ENCODE results near the gene FNDC3B. TPM values are rescaled to one million over a fixed set of nuclear protein-coding genes. Genes with fewer than 3 reads are reported as not detected.

Gene FNDC3B
- total and polyA plus RNA-seq, 2 donors (not counting 1 experiment from before 2014, with no cell fraction given): 1.2 to 9.2 TPM

DNA sequence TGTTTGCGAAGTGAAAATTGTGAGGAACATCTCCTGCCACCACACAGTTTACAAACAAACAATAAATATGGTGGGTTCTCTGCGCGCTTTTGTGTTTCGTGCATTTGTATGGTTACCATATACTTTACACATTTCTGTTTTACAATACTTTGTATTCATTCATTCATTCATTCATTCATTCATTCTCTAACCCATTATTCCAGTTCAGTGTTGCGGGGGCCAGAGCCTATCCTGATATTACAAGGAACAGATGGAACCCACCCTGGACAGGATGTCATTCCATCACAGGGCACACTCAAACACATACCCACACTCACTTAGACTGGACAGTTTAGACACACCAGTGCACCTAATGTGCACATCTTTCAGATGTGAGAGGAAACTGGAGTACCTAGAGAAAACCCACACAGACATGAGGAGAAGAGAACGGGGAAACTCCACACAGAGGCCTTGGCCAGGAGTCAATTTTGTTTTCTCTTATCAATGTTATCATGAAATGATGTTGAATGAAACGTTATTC, 160.5 kb downstream of the FNDC3B start:
- Mint-ChIP-seq H3K27ac (no peak overlapping the region), H3K4me3 (no peak overlapping the region), H3K9me3 (ENCODE audit: insufficient read depth) (peaks cover 4% of the 10 kb centered on the region), H3K4me1 (no peaks in the 10 kb centered on the region), H3K27me3 (no peaks in the 10 kb centered on the region)
- H3K36me3 ChIP-seq (replicated peaks in 1 of 2; ENCODE audit: control extremely low read depth in 1 of 2, control insufficient read depth in 1 of 2, extremely low read depth in 1 of 2, insufficient read depth in 2 of 2, low read length in 1 of 2): no peaks in the 10 kb centered on the region
- no peak overlapping the region for H3K9ac ChIP-seq (ENCODE audit: low read length)
- H3K4me2 ChIP-seq (replicated peaks; ENCODE audit: low read depth, low read length, poor library complexity, severe bottlenecking): no peak overlapping the region
- no peak for TF ChIP-seq EZH2 (IDR thresholded peaks at IDR 0.05; ENCODE audit: borderline replicate concordance, insufficient read depth, low read depth, low read length, poor library complexity, severe bottlenecking)
- TF ChIP-seq CTCF (IDR thresholded peaks at IDR 0.05): no peak
- H3K27ac ChIP-seq (ENCODE audit: low read length in 2 of 2): no peak overlapping the region
- no peaks in the 10 kb centered on the region for H4K20me1 ChIP-seq (ENCODE audit: control insufficient read depth, insufficient read depth, low read length, poor library complexity, severe bottlenecking)
- H3K9me3 ChIP-seq (ENCODE audit: control extremely low read depth in 1 of 3, control insufficient read depth in 2 of 3, insufficient read depth in 1 of 3, low read length in 2 of 3): no peaks in the 10 kb centered on the region
- no peaks in the 10 kb centered on the region for H3K27me3 ChIP-seq (replicated peaks in 1 of 4; ENCODE audit: control extremely low read depth in 1 of 4, control insufficient read depth in 3 of 4, insufficient read depth in 4 of 4, low read length in 3 of 4)
- intact Hi-C loops (cut with micrococcal nuclease): no loop called here
- no peaks in the 10 kb centered on the region for H3K79me2 ChIP-seq (ENCODE audit: control insufficient read depth, insufficient read depth, low read length)
- WGBS (ENCODE audit: insufficient coverage): 100% methylated on average over 4 of the region's 7 CpGs
- no peak overlapping the region for H2AFZ ChIP-seq (ENCODE audit: insufficient read depth, low read depth, low read length, poor library complexity, severe bottlenecking)
- ChIA-PET CTCF (no interaction called here), POLR2A (no interaction called here)
- DNase-seq (no peak), ATAC-seq (ENCODE audit: low read depth) (no peak)
- no peaks in the 10 kb centered on the region for H3K4me1 ChIP-seq (ENCODE audit: control insufficient read depth in 2 of 2, insufficient read depth in 2 of 2, low read length in 2 of 2)
- H3K4me3 ChIP-seq (ENCODE audit: control extremely low read depth in 1 of 5, extremely low read depth in 1 of 5, insufficient read depth in 1 of 5, low read depth in 2 of 5, low read length in 4 of 5): no peak overlapping the region

- DNase-seq (no peak), ATAC-seq (ENCODE audit: low read depth) (no peak)
- Histone ChIP-seq H3K9me3 (ENCODE audit: control extremely low read depth in 1 of 3, control insufficient read depth in 2 of 3, insufficient read depth in 1 of 3, low read length in 2 of 3) (peaks cover 0 to 8% (median 6%) of the 10 kb centered on the region in 3 donors), H3K36me3 (replicated peaks in 1 of 2; ENCODE audit: control extremely low read depth in 1 of 2, control insufficient read depth in 1 of 2, extremely low read depth in 1 of 2, insufficient read depth in 2 of 2, low read length in 1 of 2) (no peaks in the 10 kb centered on the region), H3K27me3 (replicated peaks in 1 of 4; ENCODE audit: control extremely low read depth in 1 of 4, control insufficient read depth in 3 of 4, insufficient read depth in 4 of 4, low read length in 3 of 4) (no peaks in the 10 kb centered on the region), H4K20me1 (ENCODE audit: control insufficient read depth, insufficient read depth, low read length, poor library complexity, severe bottlenecking) (no peaks in the 10 kb centered on the region), H3K4me2 (replicated peaks; ENCODE audit: low read depth, low read length, poor library complexity, severe bottlenecking) (no peak overlapping the region), H3K4me3 (ENCODE audit: control extremely low read depth in 1 of 5, extremely low read depth in 1 of 5, insufficient read depth in 1 of 5, low read depth in 2 of 5, low read length in 4 of 5) (no peak overlapping the region), H3K9ac (ENCODE audit: low read length) (no peak overlapping the region), H3K4me1 (ENCODE audit: control insufficient read depth in 2 of 2, insufficient read depth in 2 of 2, low read length in 2 of 2) (no peaks in the 10 kb centered on the region), H3K27ac (ENCODE audit: low read length in 2 of 2) (no peak overlapping the region), H2AFZ (ENCODE audit: insufficient read depth, low read depth, low read length, poor library complexity, severe bottlenecking) (no peak overlapping the region), H3K79me2 (ENCODE audit: control insufficient read depth, insufficient read depth, low read length) (no peaks in the 10 kb centered on the region)
- intact Hi-C loops (cut with micrococcal nuclease): no loop called here
- no peaks in the 10 kb centered on the region for H3K27me3 Mint-ChIP-seq
- peaks cover 8% of the 10 kb centered on the region for H3K9me3 Mint-ChIP-seq (ENCODE audit: insufficient read depth)
- WGBS (ENCODE audit: insufficient coverage): 95% methylated on average over 4 of the region's 11 CpGs
- H3K4me3 Mint-ChIP-seq: no peak overlapping the region
- no peaks in the 10 kb centered on the region for H3K4me1 Mint-ChIP-seq
- ChIA-PET POLR2A (no interaction called here), CTCF (no interaction called here)
- H3K27ac Mint-ChIP-seq: no peak overlapping the region
- TF ChIP-seq CTCF (IDR thresholded peaks at IDR 0.05) (no peak), EZH2 (IDR thresholded peaks at IDR 0.05; ENCODE audit: borderline replicate concordance, insufficient read depth, low read depth, low read length, poor library complexity, severe bottlenecking) (no peak)
Measured at GRCh38 chr3:172201136-172201869, 161.9 kb downstream of the FNDC3B start.

All from B cell (primary cell).